SH-SY5Y (cell line): ENCODE data around the gene PDZD2.

Source experiments
- GATA2 ChIP-seq: IDR thresholded peaks from 2 replicates; pipeline ENCODE4 v1.6.1; 2011; ENCODE audit warnings: mild to moderate bottlenecking, low read depth, low read length
- GATA3 ChIP-seq: IDR thresholded peaks from 2 replicates; pipeline ENCODE4 v1.6.1; 2011; ENCODE audit warnings: low read depth, mild to moderate bottlenecking, low read length, moderate library complexity

GRCh38 chr5:31819926-31820516 lies 181.1 kb downstream of the PDZD2 start:
- TF ChIP-seq GATA3 (no peak), GATA2 (no peak)
